ENCODE results near the gene DEFB121.
A peak's percentile ranks its signal among the peaks of the same experiment; 100 is the strongest.

The DEFB121 gene

GRCh38 chr20:31449511-31450414 lies 43.7 kb upstream of the DEFB121 start:
- no peaks in the 10 kb centered on the region for H3K27me3 ChIP-seq (ENCODE audit: low read length)
- no peak for TF ChIP-seq CTCF (IDR thresholded peaks at IDR 0.05; ENCODE audit: insufficient read depth, low read length, poor library complexity, severe bottlenecking)
- TF ChIP-seq EZH2phosphoT487 (conservative IDR thresholded peaks at IDR 0.05; ENCODE audit: low read length): no peak
- H3K9me2 ChIP-seq (replicated peaks; ENCODE audit: insufficient read depth, low read length): no peaks in the 10 kb centered on the region
- H3K27ac ChIP-seq (ENCODE audit: low read depth, low read length): no peak overlapping the region
- no peaks in the 10 kb centered on the region for H3K36me3 ChIP-seq (ENCODE audit: low read length)
- H2AFZ ChIP-seq (ENCODE audit: low read depth, low read length, severe bottlenecking): no peak overlapping the region
- no peaks in the 10 kb centered on the region for H3F3A ChIP-seq (ENCODE audit: insufficient read depth)
- H3K4me3 ChIP-seq (ENCODE audit: insufficient read depth, low read length, poor library complexity, severe bottlenecking): no peak overlapping the region
- H3K9me3 ChIP-seq (ENCODE audit: insufficient read depth, low read length): no peaks in the 10 kb centered on the region
- no peak overlapping the region for H3K9ac ChIP-seq (ENCODE audit: low read length)
- H3K4me2 ChIP-seq (ENCODE audit: low read depth, low read length, poor library complexity, severe bottlenecking): no peak overlapping the region
- no peaks in the 10 kb centered on the region for H3K79me2 ChIP-seq (ENCODE audit: insufficient read depth, low read length)
- no peaks in the 10 kb centered on the region for H4K20me1 ChIP-seq (ENCODE audit: low read depth, low read length)

DNA sequence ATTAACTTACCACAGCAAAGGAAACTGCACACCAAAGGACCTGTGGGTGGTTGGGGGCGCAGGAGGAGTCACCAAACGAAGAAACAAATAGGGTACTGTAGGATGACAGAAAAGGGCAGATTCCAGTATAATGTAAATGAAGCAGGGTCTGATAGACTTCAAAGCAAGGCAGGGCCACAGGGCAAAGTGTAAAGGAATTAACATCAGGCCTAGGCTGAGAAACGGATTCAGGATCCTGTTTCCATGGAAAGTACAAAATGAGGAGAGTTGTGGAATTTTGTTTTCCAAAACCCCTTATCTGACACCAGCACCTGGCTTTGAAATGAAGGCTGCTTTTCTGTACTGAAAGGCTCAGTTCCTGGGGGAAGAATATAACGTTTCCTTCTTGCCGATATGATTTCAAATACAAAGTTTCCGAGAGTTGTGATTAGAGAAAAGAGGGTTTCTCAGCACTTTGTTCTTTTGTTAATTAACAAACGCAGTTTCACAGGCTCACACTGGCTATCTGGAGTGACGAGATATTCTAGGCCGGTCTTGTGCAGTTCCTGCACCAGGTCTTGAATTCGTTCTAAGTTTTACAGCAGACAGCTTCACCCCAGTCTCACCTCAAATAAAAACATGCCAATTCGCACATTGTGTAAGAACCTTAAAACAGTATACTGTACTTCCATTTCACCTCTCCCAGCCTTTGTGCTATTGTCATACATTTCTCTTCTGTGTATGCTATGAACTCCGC lies 40.2 kb upstream of the DEFB121 start:
- H3K4me3 ChIP-seq (ENCODE audit: insufficient read depth, low read length, poor library complexity, severe bottlenecking): no peak overlapping the region

DNA sequence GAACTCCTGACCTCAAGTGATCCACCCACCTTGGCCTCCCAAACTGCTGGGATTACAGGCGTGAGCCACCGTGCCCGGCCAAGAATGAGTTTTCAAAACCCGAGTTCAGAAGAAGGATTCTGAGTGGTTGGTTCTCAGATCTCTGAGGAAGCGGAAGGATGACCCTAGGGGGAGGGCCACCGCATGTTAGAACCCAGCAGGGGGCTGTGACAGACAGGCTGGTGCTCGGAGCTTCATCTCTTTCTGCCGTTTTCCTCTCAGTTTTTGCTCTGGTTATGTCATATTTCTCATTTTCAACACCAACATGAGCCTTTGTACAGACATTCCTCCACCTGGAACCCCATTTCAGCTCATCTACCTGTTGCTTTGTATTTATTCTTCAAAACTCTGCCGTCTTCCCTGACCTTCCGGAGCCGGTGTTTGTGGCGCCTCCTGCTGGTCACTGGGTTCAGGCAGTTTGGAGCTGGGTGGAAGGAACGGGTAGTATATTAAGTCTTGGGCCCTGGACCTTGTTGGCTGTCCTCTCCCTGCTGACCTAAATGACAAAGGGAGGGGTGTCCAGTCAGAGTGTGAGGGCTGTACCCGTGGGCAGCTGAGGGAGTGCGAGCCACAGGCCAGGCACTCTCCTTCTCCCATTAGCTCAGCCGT lies 34.1 kb upstream of the DEFB121 start, which contains the start of gene DEFB123:
DEFB123 (plus strand) TSS at position 621 of the 648 bp plus-strand sequence. CDS start 67 bp downstream, outside the sequence.
- Histone ChIP-seq H3K36me3 (ENCODE audit: low read length) (no peaks in the 10 kb centered on the region), H3K27ac (ENCODE audit: low read depth, low read length) (no peak within 1 kb of the TSS), H3F3A (ENCODE audit: insufficient read depth) (no peaks in the 10 kb centered on the region), H3K9ac (ENCODE audit: low read length) (no peak within 1 kb of the TSS), H2AFZ (ENCODE audit: low read depth, low read length, severe bottlenecking) (no peak within 1 kb of the TSS), H4K20me1 (ENCODE audit: low read depth, low read length) (no peaks in the 10 kb centered on the region), H3K79me2 (ENCODE audit: insufficient read depth, low read length) (no peaks in the 10 kb centered on the region), H3K4me2 (ENCODE audit: low read depth, low read length, poor library complexity, severe bottlenecking) (no peak within 1 kb of the TSS), H3K4me3 (ENCODE audit: insufficient read depth, low read length, poor library complexity, severe bottlenecking) (no peak within 1 kb of the TSS), H3K27me3 (ENCODE audit: low read length) (no peaks in the 10 kb centered on the region), H3K9me2 (replicated peaks; ENCODE audit: insufficient read depth, low read length) (no peaks in the 10 kb centered on the region), H3K9me3 (ENCODE audit: insufficient read depth, low read length) (no peaks in the 10 kb centered on the region)
- TF ChIP-seq CTCF (IDR thresholded peaks at IDR 0.05; ENCODE audit: insufficient read depth, low read length, poor library complexity, severe bottlenecking): peak; percentile 46
- no peak for TF ChIP-seq EZH2phosphoT487 (conservative IDR thresholded peaks at IDR 0.05; ENCODE audit: low read length)

More for the DNA sequence above, 40.2 kb upstream of the DEFB121 start:
- H3K27ac ChIP-seq (ENCODE audit: low read depth, low read length): no peak overlapping the region
- no peak overlapping the region for H2AFZ ChIP-seq (ENCODE audit: low read depth, low read length, severe bottlenecking)
- no peaks in the 10 kb centered on the region for H4K20me1 ChIP-seq (ENCODE audit: low read depth, low read length)
- H3F3A ChIP-seq (ENCODE audit: insufficient read depth): no peaks in the 10 kb centered on the region
- no peak overlapping the region for H3K9ac ChIP-seq (ENCODE audit: low read length)
- no peaks in the 10 kb centered on the region for H3K36me3 ChIP-seq (ENCODE audit: low read length)
- no peak for TF ChIP-seq EZH2phosphoT487 (conservative IDR thresholded peaks at IDR 0.05; ENCODE audit: low read length)
- TF ChIP-seq CTCF (IDR thresholded peaks at IDR 0.05; ENCODE audit: insufficient read depth, low read length, poor library complexity, severe bottlenecking): no peak
- H3K9me2 ChIP-seq (replicated peaks; ENCODE audit: insufficient read depth, low read length): no peaks in the 10 kb centered on the region
- no peaks in the 10 kb centered on the region for H3K79me2 ChIP-seq (ENCODE audit: insufficient read depth, low read length)
- no peaks in the 10 kb centered on the region for H3K27me3 ChIP-seq (ENCODE audit: low read length)
- H3K4me2 ChIP-seq (ENCODE audit: low read depth, low read length, poor library complexity, severe bottlenecking): no peak overlapping the region
- H3K9me3 ChIP-seq (ENCODE audit: insufficient read depth, low read length): no peaks in the 10 kb centered on the region
